ENCODE measurements around the gene PRR5L.
A peak's percentile ranks its signal among the peaks of the same experiment; 100 is the strongest.

The PRR5L gene

DNA sequence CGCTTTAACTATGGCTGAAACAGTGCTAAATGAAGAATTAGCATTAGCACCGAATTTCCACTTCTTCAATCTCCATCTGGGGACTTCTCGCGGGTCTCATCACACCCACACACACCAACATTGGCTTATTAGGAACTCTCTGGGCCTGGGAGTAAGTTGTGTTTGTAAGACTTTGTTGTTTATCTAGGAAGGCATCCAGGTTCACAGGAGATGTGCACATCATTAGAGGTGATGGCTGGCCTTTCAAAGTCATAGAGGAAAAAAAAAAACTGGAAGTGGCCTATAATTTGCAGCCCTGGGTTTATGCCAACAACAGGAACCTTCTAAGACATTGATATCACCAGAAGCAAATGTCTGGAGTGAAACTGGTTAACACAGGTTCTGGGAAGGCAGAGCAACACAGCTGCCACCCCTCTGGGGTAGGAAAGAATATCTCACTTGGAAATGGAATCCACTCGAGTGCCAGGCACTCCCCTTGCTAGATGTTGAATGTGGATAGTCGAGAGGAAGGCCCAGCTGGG lies 129.5 kb downstream of the PRR5L start:
- DNase-seq (ENCODE audit: extremely low spot score), result no peak
- no peak for TF ChIP-seq HDGF (IDR thresholded peaks at IDR 0.05; ENCODE audit: borderline replicate concordance)
- TF ChIP-seq FOXK2 (IDR thresholded peaks at IDR 0.05), result no peak
- TF ChIP-seq ELF4 (IDR thresholded peaks at IDR 0.05), result no peak
- no peak for TF ChIP-seq FOXM1 (IDR thresholded peaks at IDR 0.05; ENCODE audit: borderline replicate concordance)
- no peak for TF ChIP-seq CTBP1 (IDR thresholded peaks at IDR 0.05; ENCODE audit: borderline replicate concordance)
- no peak for TF ChIP-seq BHLHE40 (IDR thresholded peaks at IDR 0.05; ENCODE audit: borderline replicate concordance)
- ChIA-PET POLR2A (no interaction called here), CTCF (no interaction called here)

DNA sequence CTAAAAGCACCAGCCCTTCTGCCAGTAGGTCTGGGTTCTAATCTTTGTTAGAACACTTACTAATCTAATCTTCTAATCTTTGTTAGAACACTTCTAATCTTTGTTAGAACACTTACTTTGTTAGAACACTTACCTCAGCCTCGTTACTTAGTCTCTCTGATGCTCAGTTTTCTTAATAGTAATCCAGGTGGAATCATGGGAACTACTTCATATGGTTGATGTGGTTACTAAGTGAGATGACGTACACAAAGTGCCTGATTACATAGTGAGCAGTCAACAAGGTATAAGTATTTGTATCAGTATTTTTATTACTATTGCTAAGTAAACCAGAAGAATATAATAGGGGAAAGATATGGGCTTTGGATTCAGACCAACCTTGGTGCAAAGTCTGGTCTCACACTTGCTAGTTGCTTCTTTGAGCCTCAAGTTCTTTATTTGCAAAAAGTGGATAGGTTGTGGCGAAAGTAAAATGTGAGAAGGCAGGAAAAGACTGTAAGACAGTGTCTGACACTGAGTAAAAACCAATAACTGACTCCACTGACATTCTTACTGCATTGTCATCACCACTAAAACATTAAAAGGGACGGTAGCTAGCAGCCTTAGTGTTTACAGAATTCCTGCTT lies 130.2 kb downstream of the PRR5L start:
- TF ChIP-seq ELF4 (IDR thresholded peaks at IDR 0.05), result no peak
- TF ChIP-seq SUZ12 (IDR thresholded peaks at IDR 0.05), result no peak
- no peak for TF ChIP-seq HDGF (IDR thresholded peaks at IDR 0.05; ENCODE audit: borderline replicate concordance)
- TF ChIP-seq, protein P1, sequence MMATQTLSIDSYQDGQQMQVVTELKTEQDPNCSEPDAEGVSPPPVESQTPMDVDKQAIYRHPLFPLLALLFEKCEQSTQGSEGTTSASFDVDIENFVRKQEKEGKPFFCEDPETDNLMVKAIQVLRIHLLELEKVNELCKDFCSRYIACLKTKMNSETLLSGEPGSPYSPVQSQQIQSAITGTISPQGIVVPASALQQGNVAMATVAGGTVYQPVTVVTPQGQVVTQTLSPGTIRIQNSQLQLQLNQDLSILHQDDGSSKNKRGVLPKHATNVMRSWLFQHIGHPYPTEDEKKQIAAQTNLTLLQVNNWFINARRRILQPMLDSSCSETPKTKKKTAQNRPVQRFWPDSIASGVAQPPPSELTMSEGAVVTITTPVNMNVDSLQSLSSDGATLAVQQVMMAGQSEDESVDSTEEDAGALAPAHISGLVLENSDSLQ (IDR thresholded peaks at IDR 0.05), result no peak
- TF ChIP-seq FOXM1 (IDR thresholded peaks at IDR 0.05; ENCODE audit: borderline replicate concordance), result no peak
- no peak for TF ChIP-seq FOXK2 (IDR thresholded peaks at IDR 0.05)
- no peak for TF ChIP-seq FOXA1 (IDR thresholded peaks at IDR 0.05)
- no peak for TF ChIP-seq BHLHE40 (IDR thresholded peaks at IDR 0.05; ENCODE audit: borderline replicate concordance)
- no peak for TF ChIP-seq NFRKB (IDR thresholded peaks at IDR 0.05)
- TF ChIP-seq LEF1 (IDR thresholded peaks at IDR 0.05; ENCODE audit: borderline replicate concordance), result no peak
- TF ChIP-seq TARDBP (IDR thresholded peaks at IDR 0.05), result no peak
- no peak for TF ChIP-seq L3MBTL2 (conservative IDR thresholded peaks at IDR 0.05)
- no peak for TF ChIP-seq SP1 (IDR thresholded peaks at IDR 0.05)
- TF ChIP-seq CTBP1 (IDR thresholded peaks at IDR 0.05; ENCODE audit: borderline replicate concordance), result no peak
- TF ChIP-seq ARNT (IDR thresholded peaks at IDR 0.05), result no peak
- no peak for TF ChIP-seq ZNF384 (IDR thresholded peaks at IDR 0.05)
- POLR2A ChIA-PET, result no interaction called here
- no peak for DNase-seq (ENCODE audit: extremely low spot score)
- CTCF ChIA-PET, result interaction anchor here (0.6 kb wide), 1 partner anchor 307 kb away, joined by 3 read pairs; no protein-coding TSS in a partner anchor

DNA sequence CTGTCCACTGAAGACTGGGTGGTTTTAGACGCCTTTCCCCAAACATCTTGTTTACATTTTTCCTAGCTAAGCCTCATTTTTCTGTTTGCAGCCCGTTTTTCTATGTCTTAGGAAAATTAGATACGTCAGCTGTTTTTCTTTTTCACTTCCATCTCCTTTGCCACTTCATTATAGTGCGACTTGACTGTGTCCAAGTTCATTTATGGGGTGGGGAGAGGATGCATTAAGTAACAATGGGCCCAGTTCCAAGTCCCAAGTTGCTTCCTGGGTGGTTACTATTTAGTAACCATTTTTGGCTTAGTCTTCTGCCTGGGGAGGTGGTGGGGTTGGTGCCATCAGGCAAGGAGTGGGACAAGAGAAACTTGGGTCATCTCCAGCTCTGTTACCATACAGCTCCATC lies 131.0 kb downstream of the PRR5L start:
- CTCF ChIA-PET, result interaction anchor here (0.6 kb wide), 1 partner anchor 306 kb away, joined by 3 read pairs; no protein-coding TSS in a partner anchor
- TF ChIP-seq NFRKB (IDR thresholded peaks at IDR 0.05), result no peak
- no peak for TF ChIP-seq SP1 (IDR thresholded peaks at IDR 0.05)
- TF ChIP-seq BHLHE40 (IDR thresholded peaks at IDR 0.05; ENCODE audit: borderline replicate concordance), result no peak
- TF ChIP-seq FOXA1 (IDR thresholded peaks at IDR 0.05), result no peak
- TF ChIP-seq TARDBP (IDR thresholded peaks at IDR 0.05), result no peak
- TF ChIP-seq FOXK2 (IDR thresholded peaks at IDR 0.05), result no peak
- no peak for TF ChIP-seq LEF1 (IDR thresholded peaks at IDR 0.05; ENCODE audit: borderline replicate concordance)
- no peak for DNase-seq (ENCODE audit: extremely low spot score)
- POLR2A ChIA-PET, result no interaction called here

DNA sequence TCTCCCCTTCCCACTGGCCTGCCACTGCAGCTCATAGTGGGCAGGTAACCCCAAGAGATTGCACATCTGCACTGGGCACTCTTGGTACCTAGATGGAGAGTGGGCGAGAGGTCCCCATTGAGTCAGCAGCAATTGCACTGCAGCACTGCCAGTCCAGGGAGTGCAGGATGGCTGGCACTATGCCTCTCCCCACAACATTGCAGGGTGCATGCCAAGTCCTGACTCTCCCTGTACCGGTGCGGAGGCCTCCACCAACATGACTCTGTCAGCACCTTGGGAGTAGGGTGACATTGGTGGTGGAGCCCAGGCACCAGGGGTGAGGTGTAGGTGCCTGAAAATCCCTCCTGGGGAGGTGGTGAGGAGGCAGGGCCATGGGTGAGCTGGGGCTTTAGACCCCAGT lies 131.8 kb downstream of the PRR5L start:
- TF ChIP-seq HDGF (IDR thresholded peaks at IDR 0.05; ENCODE audit: borderline replicate concordance) (no peak), FOXA1 (IDR thresholded peaks at IDR 0.05) (no peak), SUZ12 (IDR thresholded peaks at IDR 0.05) (no peak), FOXM1 (IDR thresholded peaks at IDR 0.05; ENCODE audit: borderline replicate concordance) (no peak), SP1 (IDR thresholded peaks at IDR 0.05) (no peak)
- no peak for DNase-seq (ENCODE audit: extremely low spot score)
- ChIA-PET CTCF (no interaction called here), POLR2A (no interaction called here)

DNA sequence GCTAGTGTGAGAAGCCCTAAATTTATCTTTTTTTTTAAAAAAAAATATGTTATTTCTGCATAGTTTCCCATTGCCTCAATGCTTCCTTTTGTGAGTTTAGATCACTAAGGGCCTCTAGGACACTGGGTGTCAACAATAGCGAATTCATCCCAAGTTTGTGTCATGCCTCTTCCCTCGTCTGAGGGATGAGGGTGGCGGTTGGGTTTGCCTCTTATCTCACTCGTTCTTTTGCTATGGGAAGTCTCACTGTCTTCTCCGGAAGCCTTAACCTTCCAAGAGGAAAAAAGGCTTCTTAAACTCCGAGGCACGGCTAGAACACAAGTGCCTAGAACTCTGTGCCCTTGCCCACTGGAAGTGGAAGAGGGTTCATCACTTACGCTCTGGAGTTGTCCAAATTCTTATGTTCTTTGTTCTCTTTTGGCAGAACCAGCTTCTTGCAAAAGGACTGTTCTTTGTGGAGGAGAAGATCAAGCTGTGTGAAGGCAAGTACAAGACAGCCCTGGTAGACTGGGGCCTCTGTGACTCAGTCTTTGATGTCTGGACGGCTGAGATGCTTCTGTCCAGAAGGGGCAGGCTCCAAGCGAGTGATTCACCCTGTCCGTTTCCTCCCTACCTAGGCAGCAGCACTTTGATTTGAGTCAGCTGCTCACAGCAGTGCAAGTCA lies 135.5 kb downstream of the PRR5L start:
- CTCF ChIA-PET, result no interaction called here
- POLR2A ChIA-PET, result no interaction called here
- DNase-seq (ENCODE audit: extremely low spot score), result peak; percentile 22

DNA sequence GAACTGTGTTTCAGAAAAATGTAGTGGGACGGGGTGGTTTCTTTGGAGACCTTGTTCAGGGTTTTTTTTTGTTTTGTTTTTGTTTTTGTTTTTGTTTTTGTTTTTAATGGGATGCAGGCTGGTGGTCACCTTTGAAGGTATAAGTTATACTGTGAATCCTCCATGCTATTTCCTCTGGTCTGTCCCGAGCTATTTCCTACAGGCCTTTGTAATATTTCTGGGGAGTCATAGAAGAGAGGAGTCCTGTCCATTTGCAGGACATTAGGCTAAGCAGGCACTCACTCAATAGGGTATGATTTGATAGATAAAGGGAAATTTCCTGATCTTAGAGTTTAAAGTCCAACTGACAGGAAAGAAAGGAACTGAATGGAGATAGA lies 136.0 kb downstream of the PRR5L start:
- ChIA-PET POLR2A (no interaction called here), CTCF (no interaction called here)
- TF ChIP-seq, protein P1 (IDR thresholded peaks at IDR 0.05), result no peak
- TF ChIP-seq NFRKB (IDR thresholded peaks at IDR 0.05) (no peak), SUZ12 (IDR thresholded peaks at IDR 0.05) (no peak), FOXK2 (IDR thresholded peaks at IDR 0.05) (no peak), TARDBP (IDR thresholded peaks at IDR 0.05) (no peak), L3MBTL2 (conservative IDR thresholded peaks at IDR 0.05) (no peak), BHLHE40 (IDR thresholded peaks at IDR 0.05; ENCODE audit: borderline replicate concordance) (no peak), SP1 (IDR thresholded peaks at IDR 0.05) (no peak), ELF4 (IDR thresholded peaks at IDR 0.05) (no peak), ARNT (IDR thresholded peaks at IDR 0.05) (no peak), FOXA1 (IDR thresholded peaks at IDR 0.05) (no peak), HDGF (IDR thresholded peaks at IDR 0.05; ENCODE audit: borderline replicate concordance) (no peak), LEF1 (IDR thresholded peaks at IDR 0.05; ENCODE audit: borderline replicate concordance) (no peak)
- DNase-seq (ENCODE audit: extremely low spot score), result no peak

More for the DNA sequence above, 135.5 kb downstream of the PRR5L start:
- TF ChIP-seq LEF1 (IDR thresholded peaks at IDR 0.05; ENCODE audit: borderline replicate concordance) (no peak), FOXM1 (IDR thresholded peaks at IDR 0.05; ENCODE audit: borderline replicate concordance) (no peak), ZNF384 (IDR thresholded peaks at IDR 0.05) (no peak), ARNT (IDR thresholded peaks at IDR 0.05) (no peak)
- TF ChIP-seq, protein P1 (IDR thresholded peaks at IDR 0.05), result no peak

Measured in HEK293T (cell line).